ENCODE measurements around the gene LENG1.
"Not testable (repeated sequence)": the region's sequence is repeated elsewhere in the genome, so short reads cannot be mapped to it uniquely, and the experiment has no call there.

Gene LENG1

DNA sequence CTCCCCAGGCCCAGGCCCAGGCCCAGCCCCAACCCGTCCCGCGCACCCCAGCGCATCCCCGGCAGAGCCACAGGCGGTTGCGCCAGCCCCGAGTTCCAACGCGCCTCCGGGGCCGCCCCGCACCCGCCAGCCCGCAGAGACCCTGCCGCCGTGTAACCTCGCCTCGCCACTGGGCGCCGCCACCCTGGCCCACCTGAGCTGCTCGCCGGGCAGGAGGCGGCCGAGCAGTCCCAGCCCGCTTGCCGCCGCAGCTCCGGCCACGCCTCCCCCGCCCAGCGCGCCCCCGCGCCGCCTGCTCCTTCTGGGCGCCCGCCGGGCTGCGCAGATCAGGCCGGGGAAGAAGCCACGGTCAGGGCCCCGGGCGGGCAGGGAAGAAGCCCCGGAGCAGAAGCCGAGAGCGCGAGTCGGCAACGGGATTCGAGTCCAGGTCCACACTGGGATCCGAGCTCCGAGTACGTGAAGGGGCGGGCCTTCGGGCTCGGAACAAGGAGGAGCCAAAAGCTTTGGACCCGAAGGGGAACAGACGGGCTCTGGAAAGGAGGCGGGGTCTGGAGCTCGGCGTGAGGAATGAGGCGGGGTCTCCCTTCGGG, 29.7 kb upstream of the LENG1 start, which contains the start of gene MBOAT7:
Gene MBOAT7 (minus strand): TSS at position 436 of the 590 bp plus-strand sequence. CDS start 1,072 bp downstream, outside the sequence.
- DNase-seq = no peak

DNA sequence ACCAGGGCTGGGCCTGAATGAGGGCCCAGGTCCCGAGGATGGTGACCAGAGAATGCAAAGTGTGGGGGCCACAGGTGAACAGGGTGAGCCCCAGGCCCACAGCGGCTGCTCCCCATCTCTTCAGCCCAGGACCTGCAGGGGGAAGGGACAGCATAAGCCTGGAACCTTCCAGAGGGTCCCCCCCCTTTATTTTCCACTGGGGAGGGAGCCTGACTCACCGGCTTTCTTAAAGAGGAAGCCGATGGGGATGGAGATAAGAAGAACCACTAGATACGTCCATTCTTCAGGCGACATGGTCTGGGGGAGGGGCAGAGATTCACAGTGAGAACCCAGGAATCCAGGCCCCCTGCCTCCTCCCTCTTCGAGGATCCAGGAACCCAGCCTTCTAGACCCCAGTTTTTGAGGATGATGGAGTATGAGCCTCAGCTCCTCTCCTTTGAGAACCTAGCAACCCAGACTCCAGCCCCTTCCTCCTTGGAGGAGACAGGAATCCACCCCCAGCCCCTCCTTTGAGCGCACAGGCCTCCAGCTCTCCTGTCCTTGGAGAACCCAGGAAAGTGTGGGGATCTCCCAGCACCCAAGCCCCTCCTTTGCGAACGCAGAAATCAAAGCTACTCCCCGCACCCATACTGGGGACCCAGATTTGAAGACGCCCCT, 28.8 kb upstream of the LENG1 start:
- DNase-seq = peak; percentile 46

DNA sequence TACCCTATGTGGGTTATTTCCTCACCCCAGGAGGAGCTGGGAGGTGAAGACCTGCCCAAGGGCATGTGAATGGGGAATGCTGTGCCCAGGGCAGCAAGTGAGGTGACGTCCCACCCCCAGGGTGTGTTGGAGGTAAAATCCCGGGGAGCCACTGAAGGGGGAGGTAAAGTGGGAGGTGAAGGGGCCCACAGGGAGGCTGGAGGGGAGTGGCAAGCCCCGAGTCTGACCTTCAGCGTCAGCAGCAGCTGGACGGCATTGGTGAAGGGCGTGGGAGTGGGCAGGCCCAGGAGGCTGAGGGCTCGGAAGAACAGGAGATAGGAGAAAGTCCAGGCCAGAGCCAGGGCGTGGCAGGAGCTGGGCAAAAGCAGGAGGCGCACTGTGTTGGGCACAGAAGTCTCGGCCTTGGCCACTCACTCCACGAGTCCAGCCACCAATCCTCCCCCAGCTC, 27.4 kb upstream of the LENG1 start:
- no peak for DNase-seq

DNA sequence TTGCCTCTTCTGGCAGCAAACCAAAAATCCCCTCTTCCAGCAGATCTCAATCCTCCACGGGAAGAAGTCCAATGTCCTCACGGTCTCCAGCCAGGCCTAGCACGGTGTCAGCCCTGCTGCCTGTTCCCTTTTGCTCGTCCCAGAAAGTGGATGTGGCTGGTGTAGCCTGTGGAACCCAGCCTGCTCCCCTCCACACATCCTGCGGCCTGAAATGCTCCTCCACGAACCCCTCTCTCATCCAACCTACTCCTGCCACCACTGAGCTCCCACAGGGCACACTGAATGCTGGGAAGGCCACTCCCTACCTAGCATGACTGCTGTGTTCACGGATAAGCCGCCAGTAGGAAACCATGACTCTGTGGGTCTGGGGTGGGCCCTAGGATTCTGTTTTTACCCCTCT, 26.8 kb upstream of the LENG1 start:
- DNase-seq = no peak

DNA sequence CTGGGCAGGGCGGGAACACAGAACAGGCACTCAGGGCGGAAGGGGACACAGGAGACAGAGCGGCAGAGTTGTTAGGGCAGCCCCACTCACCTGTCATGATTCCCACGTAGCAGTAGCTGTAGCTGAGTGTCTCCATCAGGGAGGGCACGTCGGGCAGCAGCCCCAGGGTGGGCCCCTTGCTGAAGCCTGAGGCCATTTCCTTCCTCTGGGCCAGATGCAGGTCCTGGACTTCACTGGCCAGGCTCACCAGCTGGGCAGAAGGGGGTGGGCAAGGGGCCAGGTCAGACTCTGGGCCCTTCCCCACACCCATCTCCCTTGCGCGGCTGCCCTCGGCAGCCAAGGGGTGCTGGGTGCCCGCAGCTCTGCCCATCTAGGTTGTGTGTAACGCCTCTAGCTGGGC, 23.9 kb upstream of the LENG1 start:
- no peak for DNase-seq

DNA sequence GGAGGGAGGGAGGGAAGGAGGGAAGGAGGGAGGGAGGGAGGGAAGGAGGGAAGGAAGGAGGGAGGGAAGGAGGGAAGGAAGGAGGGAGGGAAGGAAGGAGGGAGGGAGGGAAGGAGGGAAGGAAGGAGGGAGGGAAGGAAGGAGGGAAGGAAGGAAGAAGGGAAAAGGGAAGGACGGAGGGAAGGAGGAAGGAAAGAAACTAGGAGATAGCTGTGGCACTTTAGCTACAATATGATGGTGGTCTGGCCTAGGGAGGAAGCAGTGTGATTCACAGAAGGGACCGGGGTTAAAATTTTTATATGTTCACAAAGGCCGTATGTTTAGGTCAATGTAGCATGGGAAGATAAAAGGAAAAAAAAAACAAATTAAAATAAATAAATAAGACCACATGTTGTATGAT, 22.4 kb upstream of the LENG1 start:
- DNase-seq = not testable (repeated sequence)

DNA sequence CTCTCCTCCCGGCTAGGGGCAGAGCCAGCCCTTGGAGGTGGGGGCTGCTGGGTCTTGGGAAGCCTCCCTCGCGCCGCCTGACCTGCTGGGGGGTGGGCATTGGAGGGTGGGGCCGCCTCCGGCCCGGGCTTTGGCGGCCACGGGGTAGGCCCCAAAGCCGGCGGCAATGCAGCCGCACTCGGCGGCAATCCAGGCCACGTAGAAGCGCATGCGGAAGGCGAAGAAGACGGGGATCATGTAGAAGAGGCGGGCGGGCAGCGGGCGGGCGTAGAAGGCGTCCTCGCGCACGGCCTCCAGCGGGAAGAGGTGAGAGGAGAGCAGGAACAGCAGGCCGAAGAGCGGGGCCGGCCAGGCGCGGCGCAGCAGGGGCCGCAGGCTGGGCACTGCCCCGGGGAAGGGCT, 21.2 kb upstream of the LENG1 start:
- no peak for DNase-seq

DNA sequence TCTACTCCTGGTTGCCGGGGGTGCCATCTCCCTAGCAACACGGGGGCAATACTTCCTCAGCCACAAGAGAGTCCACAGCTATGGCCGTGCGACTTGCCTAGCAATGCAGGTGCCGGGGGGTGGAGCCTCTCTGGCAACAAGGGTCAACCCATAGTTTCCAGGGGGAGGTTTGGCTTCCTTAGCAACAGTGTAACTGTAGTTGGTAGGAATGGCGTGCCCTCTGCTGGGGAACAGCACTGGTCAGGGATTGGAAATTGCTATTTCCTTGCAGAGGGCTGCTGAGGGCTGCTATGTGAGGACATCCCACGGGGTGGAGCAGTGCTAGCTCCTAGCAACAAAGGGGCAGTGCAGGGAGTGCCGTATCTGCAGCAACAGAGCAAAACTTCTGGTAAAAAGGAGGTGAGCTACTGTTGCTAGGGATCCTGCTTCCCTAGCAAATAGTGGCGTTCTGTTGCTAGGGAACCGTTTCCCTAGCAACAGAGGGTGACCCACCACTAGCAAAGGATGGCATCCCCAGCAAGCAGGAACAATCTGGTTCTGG, 20.5 kb upstream of the LENG1 start:
- peak; percentile 26 for DNase-seq

DNA sequence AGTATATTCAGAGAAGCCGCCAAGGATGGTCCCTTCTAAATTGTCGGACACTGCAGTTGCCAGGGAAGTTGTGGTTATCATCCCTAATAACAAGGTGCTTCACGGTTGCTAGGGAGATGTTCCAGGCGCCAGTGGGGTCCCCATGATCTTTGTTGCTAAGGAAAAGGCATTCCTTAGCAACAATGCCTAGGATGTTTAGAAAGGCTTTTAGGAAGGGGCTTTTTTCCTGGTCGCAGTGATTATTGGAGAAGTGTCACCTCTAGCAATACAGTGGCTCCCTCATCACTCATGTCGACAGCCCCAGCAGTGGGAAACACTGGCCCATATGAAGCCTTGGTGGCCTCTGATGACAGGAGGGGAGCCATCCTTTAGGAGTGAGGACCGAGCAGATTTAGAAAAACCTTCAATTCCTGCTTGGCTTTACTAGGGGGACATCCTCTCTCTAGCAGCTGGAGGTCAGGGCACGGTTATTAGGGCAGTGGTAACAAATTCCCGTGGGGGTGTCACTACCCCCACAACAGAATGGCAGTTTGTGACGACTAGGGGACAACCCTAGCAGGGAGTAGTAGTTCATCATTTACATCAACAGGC, 19.8 kb upstream of the LENG1 start:
- no peak for DNase-seq

DNA sequence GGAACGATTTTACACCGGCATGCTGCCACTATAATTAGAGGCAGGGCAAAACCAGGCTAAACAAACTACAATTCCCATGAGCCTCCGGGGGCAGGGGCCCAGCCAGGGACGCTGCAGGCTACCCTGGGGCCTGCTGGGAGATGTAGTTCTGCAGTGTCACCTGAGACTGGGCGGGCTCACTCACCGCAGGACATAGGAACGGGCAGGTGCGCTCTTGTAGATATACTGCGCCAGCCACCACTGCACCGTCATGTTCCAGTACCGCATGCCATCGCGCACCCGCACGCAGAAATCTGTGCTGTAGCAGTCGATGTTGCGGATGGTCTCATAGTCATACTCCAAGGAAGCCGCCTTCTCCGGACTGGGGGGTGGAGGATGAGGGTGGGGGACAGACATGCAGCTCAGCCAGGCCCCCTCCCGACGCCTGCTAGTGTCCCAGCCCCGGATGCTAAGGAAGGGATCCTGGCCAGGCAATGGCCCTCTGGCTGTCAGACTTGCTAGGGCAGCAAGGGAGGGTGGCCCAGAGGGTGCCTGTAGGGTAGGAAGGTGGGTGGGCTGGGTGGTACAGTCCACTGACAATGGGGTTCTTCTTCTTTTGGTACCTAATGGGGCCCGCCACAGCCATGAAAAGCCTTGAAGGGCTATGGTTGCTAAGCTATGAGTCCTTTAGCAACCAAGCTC, 19.2 kb upstream of the LENG1 start:
- DNase-seq = no peak

DNA sequence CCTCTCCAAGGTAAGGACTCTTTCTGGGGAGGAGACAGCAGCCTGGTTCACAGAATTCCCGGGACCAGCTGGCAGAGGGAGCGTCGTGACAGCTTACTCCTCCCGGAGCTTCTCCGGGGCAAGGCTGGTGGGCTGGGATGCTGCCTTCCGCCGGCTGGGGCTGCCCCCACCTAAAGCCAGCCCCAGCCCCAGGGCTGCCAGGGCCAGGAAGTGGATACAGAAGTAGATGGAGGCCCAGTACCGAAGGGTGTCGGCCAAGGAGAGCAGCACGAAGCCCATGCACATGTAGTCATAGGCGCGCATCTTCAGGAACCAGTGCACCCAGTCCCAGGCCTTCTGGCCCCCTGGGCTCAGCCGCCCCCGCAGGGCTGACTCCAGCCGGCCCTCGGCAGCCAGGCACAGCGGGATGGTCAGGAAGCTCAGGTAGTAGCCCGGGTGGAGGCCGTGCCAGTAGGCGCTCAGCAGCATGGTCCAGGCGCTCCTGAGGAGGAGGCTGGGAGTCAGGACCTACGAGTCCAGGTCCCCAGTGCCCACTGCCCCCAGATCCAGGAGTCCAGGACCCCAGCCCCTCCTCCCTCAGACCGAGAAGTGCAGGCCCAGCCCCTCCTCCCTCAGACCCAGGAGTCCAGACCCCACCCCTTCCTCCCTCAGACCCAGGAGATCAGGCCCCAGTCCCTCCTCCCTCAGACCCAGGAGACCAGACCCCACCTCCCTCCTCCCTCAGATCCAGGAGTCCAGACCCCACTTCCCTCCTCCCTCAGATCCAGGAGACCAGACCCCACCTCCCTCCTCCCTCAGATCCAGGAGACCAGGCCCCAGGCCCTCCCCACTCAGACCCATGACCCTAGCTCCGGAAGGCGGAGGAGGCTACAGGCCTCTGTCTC, 14.7 kb upstream of the LENG1 start:
- no peak for DNase-seq

DNA sequence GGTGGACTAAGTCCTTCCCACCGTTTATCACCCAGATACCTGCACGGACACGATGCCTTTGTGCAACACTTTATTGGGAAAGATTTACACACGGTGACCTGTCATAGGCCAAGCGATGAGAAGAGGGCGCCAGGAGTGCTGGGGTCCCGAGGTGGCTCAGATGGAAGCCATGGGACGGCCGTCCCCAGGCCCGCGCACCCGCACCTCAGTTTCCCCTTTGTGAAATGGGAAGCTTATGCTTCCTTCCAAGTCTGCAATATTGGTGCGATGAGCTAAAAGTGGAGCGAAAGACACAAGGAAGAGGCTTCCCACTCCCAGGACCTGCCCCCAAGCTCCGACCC, 13.8 kb upstream of the LENG1 start:
- DNase-seq = no peak

DNA sequence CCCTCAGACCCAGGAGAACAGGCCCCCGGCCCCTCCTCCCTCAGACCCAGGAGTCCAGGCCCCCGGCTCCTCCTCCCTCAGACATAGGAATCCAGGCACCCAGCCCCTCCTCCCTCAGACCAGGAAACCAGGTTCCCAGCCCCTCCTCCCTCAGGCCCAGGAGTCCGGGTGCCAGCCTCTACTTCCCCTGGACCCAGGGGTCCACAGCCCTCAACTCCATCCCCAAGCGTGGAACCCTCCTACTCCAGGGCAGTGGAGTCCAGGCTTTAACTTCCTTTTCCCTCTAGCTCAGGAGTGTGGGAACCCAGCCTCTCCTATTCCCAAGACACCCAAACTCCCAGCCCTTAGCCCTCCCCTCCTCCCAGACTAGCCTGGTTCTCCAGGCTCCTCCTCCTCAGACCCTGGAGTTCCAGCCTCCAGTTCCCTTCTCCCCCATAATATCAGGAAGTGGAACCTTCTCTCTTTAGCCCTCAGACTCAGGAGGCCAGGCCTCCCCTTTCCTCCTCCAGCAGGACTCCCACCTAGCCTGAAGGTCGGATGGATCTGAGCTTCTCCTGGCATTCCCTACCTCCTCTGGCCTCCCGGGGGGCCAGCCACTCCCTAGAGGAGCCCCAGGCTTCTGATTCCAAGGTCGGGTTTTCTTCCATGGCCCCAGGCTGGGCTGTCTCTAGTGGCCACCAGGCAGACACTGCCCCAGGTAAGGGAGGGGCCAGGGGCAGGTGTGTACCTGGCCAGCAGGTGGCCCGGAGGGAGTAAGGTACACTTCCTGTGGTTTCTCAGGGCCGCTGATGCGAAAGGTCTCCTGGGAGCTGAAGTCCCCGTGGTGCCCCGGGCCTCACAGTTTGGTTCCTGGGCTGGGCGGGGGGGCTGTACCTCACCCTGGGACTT, 13.2 kb upstream of the LENG1 start, which contains the start of gene TMC4:
Gene TMC4 (minus strand): TSS at position 690 of the 888 bp plus-strand sequence. CDS start 43 bp downstream, at position 647.
- no peak for DNase-seq

DNA sequence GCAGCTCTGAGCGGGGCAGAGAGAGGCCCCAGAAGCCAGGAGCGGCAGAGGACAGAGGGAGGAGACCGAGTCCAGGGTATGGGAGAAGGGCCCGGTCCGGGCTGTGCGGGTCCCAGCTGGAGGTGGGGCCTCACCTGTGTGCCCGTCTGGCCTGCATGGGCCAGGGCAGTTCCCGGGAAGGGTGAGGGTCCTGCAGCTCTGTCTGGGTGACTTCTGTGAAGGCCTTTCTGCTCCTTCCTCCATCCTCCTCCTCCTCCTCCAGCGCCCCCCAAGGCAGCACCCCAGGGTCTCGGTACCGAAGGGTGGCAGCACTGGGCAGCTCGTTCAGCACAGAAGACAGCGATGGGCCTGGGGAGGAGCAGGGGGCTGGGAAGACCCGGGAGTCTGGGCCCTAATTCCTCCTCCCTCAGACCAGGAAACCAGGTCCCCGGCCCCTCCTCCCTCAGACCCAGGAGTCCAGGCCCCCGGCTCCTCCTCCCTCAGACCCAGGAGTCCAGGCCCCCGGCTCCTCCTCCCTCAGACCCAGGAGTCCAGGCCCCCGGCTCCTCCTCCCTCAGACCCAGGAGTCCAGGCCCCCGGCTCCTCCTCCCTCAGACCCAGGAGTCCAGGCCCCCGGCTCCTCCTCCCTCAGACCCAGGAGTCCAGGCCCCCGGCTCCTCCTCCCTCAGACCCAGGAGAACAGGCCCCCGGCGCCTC, 12.4 kb upstream of the LENG1 start:
- DNase-seq = not testable (repeated sequence)

DNA sequence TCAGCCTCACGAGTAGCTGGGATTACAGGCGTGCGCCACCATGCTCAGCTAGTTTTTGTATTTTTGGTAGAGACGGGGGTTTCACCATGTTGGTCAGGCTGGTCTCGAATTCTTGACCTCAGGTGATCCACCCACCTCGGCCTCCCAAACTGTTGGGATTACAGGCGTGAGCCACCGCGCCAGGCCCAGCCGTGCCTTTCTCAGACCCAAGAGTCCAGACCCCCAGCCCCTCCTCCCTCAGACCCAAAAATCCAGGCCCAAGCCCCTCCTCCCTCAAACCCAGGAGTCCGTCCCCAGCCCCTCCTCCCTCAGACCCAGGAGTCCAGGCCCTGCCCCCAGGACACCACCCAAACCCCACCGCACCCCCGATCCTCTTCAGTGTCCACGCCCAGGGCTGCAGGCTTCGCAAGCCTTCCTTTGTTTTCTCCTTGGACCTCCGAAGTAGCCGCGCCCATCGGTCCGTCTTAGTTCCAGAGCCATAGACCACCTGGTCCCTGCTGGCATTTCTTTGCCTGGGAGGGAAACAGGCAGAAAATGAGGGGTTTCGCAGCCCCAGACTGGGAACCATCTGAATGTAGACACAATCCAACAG, 9.7 kb upstream of the LENG1 start:
- DNase-seq = no peak

DNA sequence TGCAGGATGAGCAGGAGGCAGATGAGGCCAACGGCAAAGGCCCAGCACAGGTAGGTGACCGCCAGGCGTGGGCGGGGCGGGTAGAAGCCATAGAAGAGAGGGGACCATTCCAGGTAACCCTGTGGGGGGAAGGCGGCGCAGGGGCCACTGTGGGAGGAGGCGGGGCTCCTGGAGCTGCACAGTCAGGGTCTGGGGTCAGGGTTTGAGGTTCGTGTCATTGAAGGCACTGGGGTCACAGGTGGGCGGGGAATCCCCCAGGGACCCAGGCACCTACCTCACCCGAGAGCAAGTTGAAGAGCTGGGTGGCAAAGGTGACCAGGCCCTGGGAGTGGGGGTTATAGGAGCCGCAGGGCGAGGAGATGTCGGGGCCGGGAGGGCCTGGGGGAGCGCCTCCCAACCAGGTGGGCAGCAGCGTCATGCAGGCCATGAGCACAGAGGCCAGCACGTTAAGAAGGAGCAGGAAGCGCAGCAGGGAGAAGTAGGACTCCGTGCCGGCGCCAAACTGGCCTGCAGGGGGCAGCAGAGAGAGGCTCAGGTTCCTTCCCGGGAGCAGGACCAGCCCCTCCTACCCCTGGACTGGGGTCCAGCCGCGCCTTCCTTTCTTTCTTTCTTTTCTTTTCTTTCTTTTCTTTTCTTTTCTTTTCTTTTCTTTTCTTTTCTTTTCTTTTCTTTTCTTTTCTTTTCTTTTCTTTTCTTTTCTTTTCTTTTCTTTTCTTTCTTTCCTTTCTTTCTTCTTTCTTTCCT, 8.8 kb upstream of the LENG1 start:
- peak; percentile 77 for DNase-seq

DNA sequence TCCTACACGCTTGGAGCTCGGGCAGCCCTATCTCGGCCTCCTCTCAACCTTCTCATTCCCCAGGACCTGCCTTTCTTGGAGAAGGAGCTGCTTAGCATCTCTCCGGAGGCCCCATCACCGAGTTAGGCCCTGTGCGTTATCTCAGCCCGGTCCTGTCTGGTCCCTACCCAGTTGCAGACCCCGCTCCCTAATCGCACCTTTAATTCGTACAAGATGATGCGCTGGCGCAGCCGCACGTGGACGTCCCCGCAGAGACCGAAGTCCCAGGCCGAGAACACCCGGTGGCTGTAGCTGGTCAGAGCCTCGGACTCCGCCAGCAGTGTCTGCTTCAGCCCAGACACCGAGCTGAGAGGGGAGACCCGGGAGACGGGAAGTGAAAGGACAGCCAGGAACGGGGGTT, 5.7 kb upstream of the LENG1 start:
- DNase-seq = no peak

DNA sequence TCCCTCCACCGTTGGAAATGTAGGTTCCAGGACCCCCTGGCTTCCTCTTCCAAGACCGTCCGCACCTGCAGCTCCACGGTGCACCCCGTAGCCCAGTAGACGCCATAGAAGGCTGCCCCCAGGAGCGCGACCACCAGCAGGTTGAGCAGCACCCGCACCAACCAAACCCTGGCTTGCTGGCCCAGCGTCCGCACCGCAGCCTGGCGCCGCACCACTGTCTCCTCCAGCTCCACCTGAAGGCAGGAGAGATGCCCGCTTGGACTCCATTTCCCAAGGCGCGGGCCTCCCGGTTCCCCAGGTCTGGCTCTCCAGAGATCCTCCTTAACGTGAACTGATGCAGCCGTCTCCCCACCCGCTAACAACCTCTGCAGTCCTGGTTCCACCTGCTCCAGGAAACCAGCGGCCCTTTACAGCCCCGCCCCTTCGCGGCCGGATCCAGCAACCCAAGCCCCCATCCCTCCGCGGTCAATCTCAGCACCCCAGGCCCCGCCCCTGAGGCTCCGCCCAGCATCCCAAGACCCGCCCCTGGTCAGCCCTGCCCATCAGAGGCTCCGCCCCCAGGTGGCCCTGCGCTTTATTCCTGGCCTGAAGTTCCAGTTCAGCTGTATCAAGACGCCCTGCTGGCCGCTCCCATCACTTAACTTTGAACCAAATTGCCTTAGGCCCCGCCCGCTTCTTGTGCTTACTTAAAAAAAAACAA, 5.0 kb upstream of the LENG1 start:
- no peak for DNase-seq

DNA sequence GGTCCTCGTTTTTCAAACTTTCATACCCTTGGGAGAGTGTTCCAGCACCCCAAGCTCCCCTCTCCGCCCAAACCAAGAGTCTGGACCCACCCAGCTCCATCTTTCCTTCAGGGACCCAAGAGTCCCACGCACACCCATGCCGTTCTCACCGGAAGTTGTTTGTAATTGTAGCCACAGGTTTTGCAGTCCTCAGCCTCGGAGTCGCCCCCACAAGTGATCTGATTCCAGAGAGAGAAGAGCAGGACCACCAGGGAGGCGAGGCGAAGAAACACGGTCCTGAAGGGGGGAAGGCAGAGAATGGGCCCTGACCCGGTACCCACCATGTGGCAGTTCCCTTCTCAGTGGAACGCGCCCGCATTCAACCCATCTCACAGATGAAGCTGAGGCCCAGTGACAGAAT, 3.4 kb upstream of the LENG1 start:
- DNase-seq = no peak
